C1 segment of cervical spinal cord (tissue), 14 donors: ENCODE results near the gene THEMIS.
"Not testable (repeated sequence)": the region's sequence is repeated elsewhere in the genome, so short reads cannot be mapped to it uniquely, and the experiment has no call there.

Experiments used
- DNase-seq, 14 donors: peaks; one replicate each; lab custom pipeline; 2025; lab: John Stamatoyannopoulos, UW

THEMIS gene

DNA sequence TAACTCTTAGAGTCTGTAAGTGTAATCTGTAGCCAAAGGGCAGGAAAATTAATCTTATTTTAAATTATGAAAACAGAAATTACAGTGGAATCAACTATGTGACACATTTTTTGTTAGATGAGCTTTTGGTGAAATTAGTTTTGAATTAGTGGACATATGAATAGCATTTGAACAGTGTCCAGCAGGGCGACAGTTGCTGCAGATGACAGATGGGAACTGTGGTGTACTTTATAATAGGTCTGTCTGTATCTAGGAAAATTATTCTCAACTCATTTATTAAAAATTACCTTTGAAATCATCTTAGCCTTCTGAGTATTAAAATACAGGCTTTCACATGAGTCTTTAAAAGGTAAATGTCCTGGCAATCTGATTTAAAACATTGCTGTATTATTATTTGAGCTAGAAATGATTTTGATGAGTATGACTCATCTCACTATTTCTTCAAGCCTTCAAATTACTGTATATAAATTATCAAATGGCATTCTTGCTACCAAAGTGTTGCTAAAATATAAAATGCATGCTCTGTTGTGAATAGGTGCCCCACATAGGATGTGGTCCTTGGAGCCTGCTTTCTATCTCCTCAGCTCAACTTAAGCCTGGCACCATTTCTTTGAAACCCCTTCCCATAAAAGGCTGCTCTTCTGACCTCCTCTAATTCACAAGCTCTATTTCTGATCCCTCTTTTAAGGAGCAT lies 173.5 kb downstream of the THEMIS start:
- no peak for DNase-seq

- DNase-seq: no peak
Measured at GRCh38 chr6:127725821-127726220, 175.0 kb downstream of the THEMIS start.

DNA sequence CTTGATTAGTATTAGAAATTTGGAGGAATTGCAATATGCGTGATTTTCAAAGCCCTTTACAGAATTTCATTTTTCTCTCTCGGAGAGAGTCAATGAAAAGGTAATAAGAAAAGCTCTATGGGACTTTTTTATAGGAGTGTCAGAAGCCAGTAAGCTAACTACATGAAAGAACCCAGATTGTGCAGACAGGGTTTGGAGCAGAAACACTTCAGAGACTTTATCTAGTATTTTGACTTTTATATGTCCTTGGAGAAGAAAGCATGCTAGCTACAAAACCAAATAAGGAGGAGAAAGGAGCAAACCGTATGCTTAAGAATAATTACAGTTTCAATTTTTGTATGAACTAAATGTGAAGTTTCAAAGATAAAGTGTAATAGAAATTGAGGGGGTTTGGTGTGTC lies 182.2 kb downstream of the THEMIS start:
- no peak for DNase-seq

- no peak for DNase-seq
Measured at GRCh38 chr6:127717384-127717783, 183.5 kb downstream of the THEMIS start.

GRCh38 chr6:127716465-127716864 lies 184.4 kb downstream of the THEMIS start:
- DNase-seq: no peak

GRCh38 chr6:127710668-127711067 lies 190.2 kb downstream of the THEMIS start:
- DNase-seq: no peak

DNA sequence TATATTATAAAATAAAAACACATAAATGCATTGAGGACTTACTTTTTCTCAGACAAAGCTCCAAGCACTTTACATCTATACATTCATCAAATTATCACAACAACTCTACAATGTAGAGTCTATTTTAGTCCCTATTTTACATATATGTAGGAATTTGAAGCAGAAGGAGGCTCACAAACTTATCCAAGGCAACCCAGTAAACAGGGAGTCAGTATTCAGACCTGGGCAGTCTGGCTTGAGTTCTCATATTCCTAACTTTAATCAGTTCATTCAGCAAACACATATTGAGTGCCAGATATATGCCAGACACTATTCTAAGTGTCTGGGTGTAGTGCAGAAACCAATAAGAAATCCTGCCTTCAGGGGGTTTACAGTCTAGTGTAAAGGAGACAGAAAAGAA lies 194.6 kb downstream of the THEMIS start:
- no peak for DNase-seq

GRCh38 chr6:127695108-127695507 lies 205.8 kb downstream of the THEMIS start:
- no peak for DNase-seq

- no peak for DNase-seq
Measured at GRCh38 chr6:127691146-127691545, 209.7 kb downstream of the THEMIS start.

DNA sequence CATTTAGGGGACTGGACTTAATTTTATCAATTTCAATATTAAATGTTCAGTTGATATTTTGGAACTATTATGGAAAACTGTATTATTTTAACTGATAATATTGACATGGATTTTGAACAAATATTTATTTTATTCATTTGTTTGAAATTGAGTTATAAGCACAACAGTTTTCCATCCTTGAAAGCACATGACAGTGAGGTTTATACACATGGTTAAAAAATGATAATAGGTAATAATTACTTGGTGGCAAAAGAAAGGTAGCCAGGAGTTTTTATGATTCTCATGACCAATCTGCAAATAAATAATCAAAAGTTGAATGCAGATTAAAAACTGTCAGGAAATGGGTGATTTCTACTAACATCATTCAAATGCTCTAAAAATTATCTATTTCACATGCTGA lies 210.3 kb downstream of the THEMIS start:
- DNase-seq: no peak

GRCh38 chr6:127690092-127690491 lies 210.8 kb downstream of the THEMIS start:
- DNase-seq: no peak

- not testable (repeated sequence) for DNase-seq
Measured at GRCh38 chr6:127687490-127687889, 213.4 kb downstream of the THEMIS start.

- no peak for DNase-seq
Measured at GRCh38 chr6:127686084-127686483, 214.8 kb downstream of the THEMIS start.

- DNase-seq: no peak
Measured at GRCh38 chr6:127684501-127684900, 216.4 kb downstream of the THEMIS start.
